Measurements from ENCODE around the gene ADCK1.

DNA sequence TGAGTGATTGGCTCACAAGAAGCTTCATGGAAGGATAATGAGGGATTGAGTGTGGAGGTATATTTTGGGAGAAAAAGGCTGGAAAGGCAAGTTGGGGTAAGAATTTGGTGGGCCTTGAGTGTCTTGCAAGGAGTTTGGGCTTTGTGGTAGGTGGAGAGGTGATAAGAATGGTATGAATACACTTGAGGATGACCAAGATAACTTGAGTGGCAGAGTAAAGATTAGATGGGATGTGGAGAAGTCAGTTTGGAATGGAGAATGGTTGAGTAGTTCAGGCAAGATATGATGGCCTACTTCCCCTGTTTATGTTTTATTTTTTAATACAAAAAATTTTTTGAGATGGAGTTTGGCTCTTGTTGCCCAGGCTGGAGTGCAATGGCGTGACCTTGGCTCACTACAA is 9.1 kb downstream of the ADCK1 start:
- TF ChIP-seq POLR2A (IDR thresholded peaks at IDR 0.05) = no peak
- TF ChIP-seq, protein P1, sequence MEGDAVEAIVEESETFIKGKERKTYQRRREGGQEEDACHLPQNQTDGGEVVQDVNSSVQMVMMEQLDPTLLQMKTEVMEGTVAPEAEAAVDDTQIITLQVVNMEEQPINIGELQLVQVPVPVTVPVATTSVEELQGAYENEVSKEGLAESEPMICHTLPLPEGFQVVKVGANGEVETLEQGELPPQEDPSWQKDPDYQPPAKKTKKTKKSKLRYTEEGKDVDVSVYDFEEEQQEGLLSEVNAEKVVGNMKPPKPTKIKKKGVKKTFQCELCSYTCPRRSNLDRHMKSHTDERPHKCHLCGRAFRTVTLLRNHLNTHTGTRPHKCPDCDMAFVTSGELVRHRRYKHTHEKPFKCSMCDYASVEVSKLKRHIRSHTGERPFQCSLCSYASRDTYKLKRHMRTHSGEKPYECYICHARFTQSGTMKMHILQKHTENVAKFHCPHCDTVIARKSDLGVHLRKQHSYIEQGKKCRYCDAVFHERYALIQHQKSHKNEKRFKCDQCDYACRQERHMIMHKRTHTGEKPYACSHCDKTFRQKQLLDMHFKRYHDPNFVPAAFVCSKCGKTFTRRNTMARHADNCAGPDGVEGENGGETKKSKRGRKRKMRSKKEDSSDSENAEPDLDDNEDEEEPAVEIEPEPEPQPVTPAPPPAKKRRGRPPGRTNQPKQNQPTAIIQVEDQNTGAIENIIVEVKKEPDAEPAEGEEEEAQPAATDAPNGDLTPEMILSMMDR (IDR thresholded peaks at IDR 0.05) = no peak

Measured in right lobe of liver (tissue), 4 donors.